Ovary (tissue), 3 donors: ENCODE results near the gene RHCG.

Experiments used
- CTCF ChIP-seq, 3 donors: fragments of 450-650 bp in 2 of 3; fragments of 200-600 bp in 1 of 3; IDR thresholded peaks; one replicate each; pipeline versions ENCODE4 v1.5.1 to v1.8.0; 2016 to 2022; ENCODE audit warnings: antibody characterized with exemption in 3 of 3, mild to moderate bottlenecking in 1 of 3
- POLR2A ChIP-seq: fragments of 450-650 bp; IDR thresholded peaks from one replicate; pipeline ENCODE4 v1.6.1; 2017; ENCODE audit warnings: antibody characterized with exemption, mild to moderate bottlenecking, moderate library complexity
- donor health status: DM: no; HTN: no; CAD: no.

- no peak for TF ChIP-seq CTCF (IDR thresholded peaks at IDR 0.05)
- TF ChIP-seq POLR2A: no peak
Measured at GRCh38 chr15:89494031-89494430, 2.4 kb downstream of the RHCG start.
